SH-SY5Y (cell line): ENCODE data around the gene HS6ST3.

Source experiments
- GATA2 ChIP-seq: IDR thresholded peaks from 2 replicates; pipeline ENCODE4 v1.6.1; 2011; ENCODE audit warnings: mild to moderate bottlenecking, low read depth, low read length
- GATA3 ChIP-seq: IDR thresholded peaks from 2 replicates; pipeline ENCODE4 v1.6.1; 2011; ENCODE audit warnings: low read depth, mild to moderate bottlenecking, low read length, moderate library complexity

DNA sequence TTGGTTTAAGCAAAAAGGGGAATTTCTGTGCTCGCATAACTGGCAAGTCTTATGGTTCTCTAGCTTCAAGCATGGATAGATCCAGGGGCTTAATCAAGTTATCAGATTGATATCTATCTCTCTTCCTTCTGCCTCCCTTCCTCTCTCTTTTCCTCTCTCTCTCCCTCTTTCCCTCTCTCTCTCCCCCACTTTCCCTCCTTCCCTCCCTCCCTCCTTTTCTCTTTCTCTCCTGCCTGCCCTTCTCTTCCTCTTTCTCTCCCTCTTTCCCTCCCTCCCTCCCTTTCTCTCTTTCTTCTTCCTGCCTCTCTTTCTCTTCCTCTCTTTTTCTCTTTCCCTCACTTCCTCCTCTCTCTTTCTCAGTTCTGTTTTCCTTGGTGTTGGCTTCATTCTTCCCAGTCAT, 195.8 kb downstream of the HS6ST3 start:
- no peak for TF ChIP-seq GATA3
- TF ChIP-seq GATA2: no peak
